Loucy (cell line): ENCODE data around the gene CEP164.

ENCODE experiments used
- H2AFZ ChIP-seq: fragments of 200-600 bp; sonication (generic); 2 replicates; pipeline ENCODE4 v1.6.0; 2016; ENCODE audit warnings: antibody characterized with exemption, mild to moderate bottlenecking, low read length, moderate library complexity
- H3F3A ChIP-seq: fragments of 200-600 bp; 2 replicates; pipeline ENCODE4 v1.6.0; 2016; ENCODE audit warnings: antibody characterized with exemption, low read depth, mild to moderate bottlenecking
- H3K27me3 ChIP-seq: fragments of 200-600 bp; sonication (generic); 2 replicates; pipeline ENCODE4 v1.6.1; 2014; ENCODE audit warnings: low read length, mild to moderate bottlenecking; ENCODE audit not compliant: insufficient read depth, poor library complexity, severe bottlenecking
- H3K36me3 ChIP-seq: fragments of 200-600 bp; sonication (generic); 2 replicates; pipeline ENCODE4 v1.6.1; 2016; ENCODE audit warnings: low read length; ENCODE audit not compliant: insufficient read depth
- H3K4me1 ChIP-seq: fragments of 200-600 bp; sonication (generic); 2 replicates; pipeline ENCODE4 v1.5.1; 2014; ENCODE audit warnings: low read length, mild to moderate bottlenecking; ENCODE audit not compliant: insufficient read depth, poor library complexity, severe bottlenecking
- H3K4me2 ChIP-seq: fragments of 200-600 bp; sonication (generic); 2 replicates; pipeline ENCODE4 v1.6.0; 2014; ENCODE audit warnings: antibody characterized with exemption, low read length, low read depth, mild to moderate bottlenecking; ENCODE audit not compliant: poor library complexity, severe bottlenecking
- H3K4me3 ChIP-seq: fragments of 200-600 bp; sonication (generic); 2 replicates; pipeline ENCODE4 v1.5.1; 2014; ENCODE audit warnings: low read length, mild to moderate bottlenecking, mixed read lengths; ENCODE audit not compliant: poor library complexity, severe bottlenecking
- H3K79me2 ChIP-seq: fragments of 200-600 bp; sonication (generic); 2 replicates; pipeline ENCODE4 v1.6.1; 2014; ENCODE audit warnings: low read length; ENCODE audit not compliant: insufficient read depth
- H3K9ac ChIP-seq: fragments of 200-600 bp; sonication (generic); 2 replicates; pipeline ENCODE4 v1.6.0; 2014; ENCODE audit warnings: mild to moderate bottlenecking, low read depth, low read length, moderate library complexity; ENCODE audit not compliant: poor library complexity, severe bottlenecking
- H3K9me2 ChIP-seq: fragments of 200-600 bp; sonication (generic); replicated peaks from 2 replicates; pipeline ENCODE4 v1.6.1; 2016; ENCODE audit warnings: low read depth, low read length, mixed read lengths
- H3K9me3 ChIP-seq: fragments of 200-600 bp; sonication (generic); 2 replicates; pipeline ENCODE4 v1.6.1; 2014; ENCODE audit warnings: mild to moderate bottlenecking, antibody characterized with exemption, low read length, low read depth; ENCODE audit not compliant: insufficient read depth
- H4K20me1 ChIP-seq: fragments of 200-600 bp; sonication (generic); 2 replicates; pipeline ENCODE4 v1.6.0; 2014; ENCODE audit warnings: antibody characterized with exemption, low read length, mild to moderate bottlenecking; ENCODE audit not compliant: insufficient read depth, poor library complexity, severe bottlenecking
- CTCF ChIP-seq: fragments of 200-600 bp; sonication (generic); conservative IDR thresholded peaks from 2 replicates; pipeline ENCODE4 v1.5.1; 2014; ENCODE audit warnings: mild to moderate bottlenecking, antibody characterized with exemption, low read length
- EZH2phosphoT487 ChIP-seq: fragments of 200-600 bp; IDR thresholded peaks from 2 replicates; pipeline ENCODE4 v1.6.1; 2018; ENCODE audit warnings: antibody characterized with exemption, mild to moderate bottlenecking, moderate library complexity, borderline replicate concordance

CEP164 gene

GRCh38 chr11:117449111-117449693, 121.5 kb downstream of the CEP164 start:
- no peaks in the 10 kb centered on the region for H3K9me2 ChIP-seq
- H3K79me2 ChIP-seq = no peaks in the 10 kb centered on the region
- no peak overlapping the region for H2AFZ ChIP-seq
- no peaks in the 10 kb centered on the region for H4K20me1 ChIP-seq
- no peaks in the 10 kb centered on the region for H3K9me3 ChIP-seq
- H3F3A ChIP-seq = no peaks in the 10 kb centered on the region
- no peak overlapping the region for H3K4me3 ChIP-seq
- no peaks in the 10 kb centered on the region for H3K27me3 ChIP-seq
- H3K9ac ChIP-seq = no peak overlapping the region
- no peak for TF ChIP-seq CTCF
- no peak for TF ChIP-seq EZH2phosphoT487
- no peaks in the 10 kb centered on the region for H3K36me3 ChIP-seq
- H3K4me1 ChIP-seq = no peaks in the 10 kb centered on the region
- no peak overlapping the region for H3K4me2 ChIP-seq

GRCh38 chr11:117453886-117454563, 126.4 kb downstream of the CEP164 start:
- no peaks in the 10 kb centered on the region for H3K36me3 ChIP-seq
- H3K9me2 ChIP-seq = no peaks in the 10 kb centered on the region
- H3K4me2 ChIP-seq = no peak overlapping the region
- no peaks in the 10 kb centered on the region for H3K79me2 ChIP-seq
- no peak overlapping the region for H3K4me3 ChIP-seq
- H3K9ac ChIP-seq = no peak overlapping the region
- no peaks in the 10 kb centered on the region for H3F3A ChIP-seq
- no peaks in the 10 kb centered on the region for H3K27me3 ChIP-seq
- H2AFZ ChIP-seq = no peak overlapping the region
- H3K9me3 ChIP-seq = no peaks in the 10 kb centered on the region
- no peaks in the 10 kb centered on the region for H3K4me1 ChIP-seq
- TF ChIP-seq EZH2phosphoT487 (no peak), CTCF (no peak)
- H4K20me1 ChIP-seq = no peaks in the 10 kb centered on the region

GRCh38 chr11:117454564-117454917, 126.9 kb downstream of the CEP164 start:
- Histone ChIP-seq H3K9me2 (no peaks in the 10 kb centered on the region), H3F3A (no peaks in the 10 kb centered on the region), H2AFZ (no peak overlapping the region), H3K9ac (no peak overlapping the region), H3K79me2 (no peaks in the 10 kb centered on the region), H3K9me3 (no peaks in the 10 kb centered on the region), H3K36me3 (no peaks in the 10 kb centered on the region), H3K27me3 (no peaks in the 10 kb centered on the region), H3K4me2 (no peak overlapping the region), H4K20me1 (no peaks in the 10 kb centered on the region), H3K4me1 (no peaks in the 10 kb centered on the region), H3K4me3 (no peak overlapping the region)
- TF ChIP-seq EZH2phosphoT487 = no peak
- TF ChIP-seq CTCF = no peak
